BJ (cell line): ENCODE results near the gene ZNF575. TPM values are rescaled to one million over a fixed set of nuclear protein-coding genes. Genes with fewer than 3 reads are reported as not detected.

Source experiments
- CTCF ChIA-PET: fragments of 350-600 bp; formaldehyde crosslinking; extraction: SDS; loops from one replicate; lab custom pipeline; 2021; ENCODE audit warnings: antibody characterized with exemption, inconsistent platforms; lab: Yijun Ruan, JAX
- POLR2A ChIA-PET: fragments of 300-600 bp; sonication (Branson Sonifier 250); formaldehyde crosslinking; extraction: SDS; loops from one replicate; lab custom pipeline; 2021; ENCODE audit warnings: antibody characterized with exemption; lab: Charles Lee
- DNase-seq: peaks from one replicate; pipeline ENCODE4 v3.0.0-alpha.2; 2011; ENCODE audit warnings: low read depth
- H3K27me3 ChIP-seq: 2 replicates; pipeline ENCODE4 v1.6.0; 2011; ENCODE audit warnings: low read length; ENCODE audit not compliant: control insufficient read depth, insufficient read depth
- H3K36me3 ChIP-seq: 2 replicates; pipeline ENCODE4 v1.5.1; 2011; ENCODE audit warnings: low read length; ENCODE audit not compliant: control insufficient read depth, insufficient read depth
- H3K4me3 ChIP-seq: 2 replicates; pipeline ENCODE4 v1.5.1; 2011; ENCODE audit warnings: low read depth, mild to moderate bottlenecking, control low read depth, low read length
- polyA plus RNA-seq: library from polyadenylated mRNA; depleted of rRNA; stranded (reverse); fragments of >200 nt; gene quantifications from 2 replicates; pipeline ENCODE4 v1.2.3, GENCODE V29; 2011
- TF ChIP-seq, protein P1 (sequence below): IDR thresholded peaks from 2 replicates; pipeline ENCODE4 v1.5.1; 2011; ENCODE audit warnings: low read depth, mild to moderate bottlenecking, control low read depth, inconsistent platforms, low read length, moderate library complexity; ENCODE audit not compliant: insufficient read depth

The ZNF575 gene
- polyA plus RNA-seq, 1 experiment = 0.09 TPM

DNA sequence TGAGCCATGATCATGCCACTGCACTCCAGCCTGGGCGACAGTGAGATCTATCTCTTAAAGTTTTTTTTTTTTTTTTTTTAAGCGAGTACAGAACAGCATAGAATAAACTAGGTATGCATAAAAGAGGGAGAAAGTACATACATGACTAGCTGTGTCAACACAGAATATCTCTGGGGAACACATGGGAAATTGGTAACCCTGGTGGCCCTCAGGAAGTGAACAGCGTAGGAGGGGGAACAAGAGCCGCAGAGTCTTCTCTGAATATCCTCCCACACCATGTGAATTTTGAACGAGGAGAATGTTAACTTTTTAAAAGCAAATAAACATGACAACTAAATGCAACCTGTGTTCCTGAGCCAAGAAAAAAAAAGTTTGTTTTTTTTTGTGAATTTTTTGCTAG, 43.7 kb upstream of the ZNF575 start:
- H3K36me3 ChIP-seq = peaks cover 7% of the 10 kb centered on the region
- no peak overlapping the region for H3K4me3 ChIP-seq
- no peaks in the 10 kb centered on the region for H3K27me3 ChIP-seq
- ChIA-PET POLR2A (no interaction called here), CTCF (no interaction called here)
- no peak for DNase-seq
- TF ChIP-seq, protein P1, sequence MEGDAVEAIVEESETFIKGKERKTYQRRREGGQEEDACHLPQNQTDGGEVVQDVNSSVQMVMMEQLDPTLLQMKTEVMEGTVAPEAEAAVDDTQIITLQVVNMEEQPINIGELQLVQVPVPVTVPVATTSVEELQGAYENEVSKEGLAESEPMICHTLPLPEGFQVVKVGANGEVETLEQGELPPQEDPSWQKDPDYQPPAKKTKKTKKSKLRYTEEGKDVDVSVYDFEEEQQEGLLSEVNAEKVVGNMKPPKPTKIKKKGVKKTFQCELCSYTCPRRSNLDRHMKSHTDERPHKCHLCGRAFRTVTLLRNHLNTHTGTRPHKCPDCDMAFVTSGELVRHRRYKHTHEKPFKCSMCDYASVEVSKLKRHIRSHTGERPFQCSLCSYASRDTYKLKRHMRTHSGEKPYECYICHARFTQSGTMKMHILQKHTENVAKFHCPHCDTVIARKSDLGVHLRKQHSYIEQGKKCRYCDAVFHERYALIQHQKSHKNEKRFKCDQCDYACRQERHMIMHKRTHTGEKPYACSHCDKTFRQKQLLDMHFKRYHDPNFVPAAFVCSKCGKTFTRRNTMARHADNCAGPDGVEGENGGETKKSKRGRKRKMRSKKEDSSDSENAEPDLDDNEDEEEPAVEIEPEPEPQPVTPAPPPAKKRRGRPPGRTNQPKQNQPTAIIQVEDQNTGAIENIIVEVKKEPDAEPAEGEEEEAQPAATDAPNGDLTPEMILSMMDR = no peak

DNA sequence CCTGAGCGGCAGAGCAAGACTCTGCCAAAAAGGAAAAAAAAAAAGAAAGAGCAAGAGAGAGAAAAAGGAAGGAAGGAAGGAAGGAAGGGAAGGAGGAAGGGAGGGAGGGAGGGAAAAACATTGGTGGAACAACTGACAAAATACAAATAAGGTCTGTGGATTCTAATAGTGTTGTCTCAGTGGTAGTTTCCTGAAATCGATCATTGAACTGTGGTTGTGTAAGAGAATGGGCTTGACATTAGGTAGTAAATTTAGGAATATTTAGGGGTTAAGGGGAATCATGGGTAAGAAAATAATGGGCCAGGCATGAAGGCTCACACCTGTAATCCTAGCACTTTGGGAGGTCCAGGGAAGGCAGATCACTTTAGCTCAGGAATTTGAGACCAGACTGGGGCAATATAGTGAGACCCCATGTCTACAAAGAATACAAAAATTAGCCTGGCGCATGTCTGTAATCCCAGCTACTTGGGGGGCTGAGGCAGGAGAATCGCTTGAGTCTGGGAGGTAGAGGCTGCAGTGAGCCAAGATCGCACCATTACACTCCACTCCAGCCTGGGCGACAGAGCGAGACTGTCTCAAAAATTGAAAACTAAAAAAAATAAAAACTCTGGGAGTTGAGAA, 42.9 kb upstream of the ZNF575 start:
- DNase-seq = no peak
- Histone ChIP-seq H3K4me3 (no peak overlapping the region), H3K27me3 (no peaks in the 10 kb centered on the region), H3K36me3 (peaks cover 10% of the 10 kb centered on the region)
- POLR2A ChIA-PET = no interaction called here
- CTCF ChIA-PET = interaction anchor here (2.0 kb wide), 1 partner anchor 43 kb away, joined by 6 read pairs; no protein-coding TSS in a partner anchor
- TF ChIP-seq, protein P1 = no peak

DNA sequence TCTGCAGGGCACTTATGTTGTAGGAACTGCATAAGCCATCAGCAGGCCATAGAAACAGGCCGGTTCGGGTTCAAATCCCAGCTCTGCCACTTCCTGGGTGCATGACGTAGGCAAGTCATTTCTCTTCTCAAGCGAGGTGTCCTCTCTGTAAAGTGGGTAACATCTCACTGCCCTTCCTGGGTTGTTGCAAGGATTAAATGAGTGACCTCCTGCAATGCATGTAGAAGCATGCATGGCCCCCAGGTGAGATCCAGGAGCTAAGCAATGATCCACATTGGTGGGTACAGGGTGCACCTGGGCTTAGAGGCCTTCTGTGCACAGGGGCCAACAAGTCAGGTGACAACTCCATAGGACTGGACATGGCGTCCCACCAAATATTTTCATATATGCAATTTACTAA, 42.2 kb upstream of the ZNF575 start:
- ChIA-PET POLR2A (no interaction called here), CTCF (interaction anchor here (1.5 to 2.0 kb wide), 2 partner anchors 30 to 44 kb away, joined by 3 to 6 read pairs; no protein-coding TSS in a partner anchor)
- no peak for DNase-seq
- Histone ChIP-seq H3K27me3 (no peaks in the 10 kb centered on the region), H3K4me3 (no peak overlapping the region), H3K36me3 (peaks cover 14% of the 10 kb centered on the region)
- TF ChIP-seq, protein P1 = no peak

DNA sequence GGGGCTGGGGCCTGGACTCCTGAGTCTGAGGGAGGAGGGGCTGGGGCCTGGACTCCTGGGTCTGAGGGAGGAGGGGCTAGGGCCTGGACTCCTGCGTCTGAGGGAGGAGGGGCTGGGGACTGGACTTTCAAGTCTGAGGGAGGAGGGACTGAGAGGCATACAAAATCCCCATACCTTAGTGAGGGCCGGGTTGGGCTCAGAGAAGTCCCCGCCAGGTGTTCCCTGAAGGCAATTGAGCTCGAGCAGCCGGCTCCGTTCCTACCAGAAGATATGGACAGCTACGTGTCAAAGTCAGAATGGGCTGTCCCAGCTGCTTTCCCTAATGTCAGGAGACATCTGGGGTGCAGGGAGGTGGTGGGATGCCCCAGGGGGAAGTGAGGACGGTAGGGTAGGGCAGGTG, 37.9 kb upstream of the ZNF575 start:
- CTCF ChIA-PET = interaction anchor here (0.6 kb wide), 1 partner anchor 19 kb away, joined by 3 read pairs; no protein-coding TSS in a partner anchor
- Histone ChIP-seq H3K4me3 (no peak overlapping the region), H3K27me3 (no peaks in the 10 kb centered on the region), H3K36me3 (peaks cover 19% of the 10 kb centered on the region)
- TF ChIP-seq, protein P1 = no peak
- no peak for DNase-seq
- POLR2A ChIA-PET = no interaction called here

DNA sequence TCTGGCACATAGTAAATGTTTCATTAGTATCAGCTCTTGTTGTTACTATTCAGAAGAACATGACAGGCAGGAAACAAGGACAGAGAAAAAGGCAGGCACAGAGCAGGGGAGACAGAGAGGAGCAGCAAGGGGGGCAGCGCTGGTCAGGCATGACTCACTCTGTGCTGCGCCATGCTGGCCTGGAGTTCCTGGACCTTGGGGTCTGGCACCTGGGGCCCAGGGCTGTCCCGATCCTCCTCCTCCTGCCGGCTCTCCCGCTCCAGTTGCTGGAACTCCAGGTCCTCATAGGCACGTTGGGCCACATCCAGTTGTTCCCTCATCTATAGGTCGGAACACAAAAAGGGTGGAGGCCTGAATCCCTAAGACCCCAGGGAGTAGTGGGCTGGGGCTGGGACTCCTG, 36.0 kb upstream of the ZNF575 start:
- ChIA-PET CTCF (interaction anchor here (1.1 kb wide), 1 partner anchor 9 kb away, joined by 3 read pairs; no protein-coding TSS in a partner anchor), POLR2A (no interaction called here)
- TF ChIP-seq, protein P1 = no peak

More for the DNA sequence above, 36.0 kb upstream of the ZNF575 start:
- H3K4me3 ChIP-seq = no peak overlapping the region
- no peak for DNase-seq
- peaks cover 19% of the 10 kb centered on the region for H3K36me3 ChIP-seq
- H3K27me3 ChIP-seq = no peaks in the 10 kb centered on the region
